ENCODE results near the gene SLC12A4. TPM values are rescaled to one million over a fixed set of nuclear protein-coding genes. Genes with fewer than 3 reads are reported as not detected.

SLC12A4 gene
- total and polyA plus RNA-seq, 8 donors, result 5.7 to 136 (median 20.1) TPM

DNA sequence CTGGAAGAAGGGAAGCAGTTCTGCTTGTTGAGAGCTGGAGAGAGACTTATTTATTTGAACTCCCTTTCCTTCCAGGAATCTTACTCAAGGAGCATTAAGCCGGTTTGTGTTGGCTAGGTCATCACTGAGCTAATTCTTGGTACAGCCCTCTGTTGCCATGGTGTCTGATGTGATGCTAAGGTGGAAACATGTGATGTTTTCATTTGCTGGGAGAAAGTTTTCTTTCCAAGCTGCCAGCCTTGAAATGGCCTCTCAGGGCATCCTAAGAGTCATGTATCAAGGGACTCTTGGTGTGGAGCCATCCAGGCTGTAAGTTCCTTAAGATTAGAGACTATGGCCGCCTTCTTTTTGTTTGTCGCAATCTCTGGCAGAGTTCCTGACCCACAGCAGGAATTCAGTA, 71.2 kb downstream of the SLC12A4 start:
- H3K27ac ChIP-seq, result peak overlapping the region in 3 of 5 donors; percentile 2 to 50 (median 32)
- peaks cover 20 to 68% (median 59%) of the 10 kb centered on the region in 4 donors for H3K4me1 ChIP-seq
- intact Hi-C loops (cut with DNase I; ENCODE audit: low total_unique reads), result no loop called here

DNA sequence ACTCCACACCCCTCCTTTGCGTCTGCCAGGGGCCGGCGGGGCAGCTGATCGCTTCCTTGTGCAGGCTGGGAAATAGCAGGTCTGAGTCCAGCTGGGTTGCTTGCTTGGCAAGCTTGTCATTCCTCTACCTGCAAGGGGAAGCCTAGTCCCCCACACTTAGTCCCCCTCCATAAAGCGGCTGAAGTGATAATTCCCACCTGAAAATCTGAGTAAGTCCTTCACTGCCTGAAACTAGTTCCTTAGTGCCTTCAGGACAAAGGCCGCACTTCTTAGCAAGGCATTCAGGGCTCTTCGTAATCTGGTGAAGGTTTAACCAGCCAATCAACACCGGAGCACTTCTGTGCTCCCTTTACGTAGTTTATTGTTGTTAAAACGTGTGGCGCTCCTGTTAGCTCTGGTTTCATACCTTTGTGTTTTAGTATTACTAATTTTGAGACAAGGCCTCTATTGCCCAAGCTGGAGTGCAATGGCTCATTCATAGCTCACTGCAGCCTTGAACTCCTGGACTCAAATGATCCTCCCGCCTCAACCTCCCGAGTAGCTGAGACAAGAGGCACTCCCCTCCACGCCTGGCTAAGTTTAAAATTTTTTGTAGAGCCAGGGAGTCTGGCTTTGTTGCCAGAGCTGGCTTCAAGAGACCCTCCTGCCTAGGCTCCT, 74.6 kb downstream of the SLC12A4 start:
- Histone ChIP-seq H3K4me3 (peak overlapping the region; percentile 73 to 99 (median 79)), H3K27ac (peak overlapping the region; percentile 94 to 99 (median 95)), H3K27me3 (no peaks in the 10 kb centered on the region), H3K36me3 (no peaks in the 10 kb centered on the region), H3K4me1 (peaks cover 20 to 58% (median 54%) of the 10 kb centered on the region in 4 donors), H3K9me3 (no peaks in the 10 kb centered on the region)
- peak in 1 of 2 donors; percentile 44 for DNase-seq
- 9 to 23% (median 11%) methylated on average over 10 to 14 of the region's 14 CpGs for WGBS, 5 donors
- TF ChIP-seq, protein P1, sequence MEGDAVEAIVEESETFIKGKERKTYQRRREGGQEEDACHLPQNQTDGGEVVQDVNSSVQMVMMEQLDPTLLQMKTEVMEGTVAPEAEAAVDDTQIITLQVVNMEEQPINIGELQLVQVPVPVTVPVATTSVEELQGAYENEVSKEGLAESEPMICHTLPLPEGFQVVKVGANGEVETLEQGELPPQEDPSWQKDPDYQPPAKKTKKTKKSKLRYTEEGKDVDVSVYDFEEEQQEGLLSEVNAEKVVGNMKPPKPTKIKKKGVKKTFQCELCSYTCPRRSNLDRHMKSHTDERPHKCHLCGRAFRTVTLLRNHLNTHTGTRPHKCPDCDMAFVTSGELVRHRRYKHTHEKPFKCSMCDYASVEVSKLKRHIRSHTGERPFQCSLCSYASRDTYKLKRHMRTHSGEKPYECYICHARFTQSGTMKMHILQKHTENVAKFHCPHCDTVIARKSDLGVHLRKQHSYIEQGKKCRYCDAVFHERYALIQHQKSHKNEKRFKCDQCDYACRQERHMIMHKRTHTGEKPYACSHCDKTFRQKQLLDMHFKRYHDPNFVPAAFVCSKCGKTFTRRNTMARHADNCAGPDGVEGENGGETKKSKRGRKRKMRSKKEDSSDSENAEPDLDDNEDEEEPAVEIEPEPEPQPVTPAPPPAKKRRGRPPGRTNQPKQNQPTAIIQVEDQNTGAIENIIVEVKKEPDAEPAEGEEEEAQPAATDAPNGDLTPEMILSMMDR (IDR thresholded peaks at IDR 0.05), result no peak
- no peak for TF ChIP-seq POLR2A (IDR thresholded peaks at IDR 0.05)
- TF ChIP-seq POLR2AphosphoS5 (IDR thresholded peaks at IDR 0.05), result no peak
- no peak for TF ChIP-seq EP300 (IDR thresholded peaks at IDR 0.05)
- intact Hi-C loops (cut with DNase I; ENCODE audit: low total_unique reads), result no loop called here

More for the DNA sequence above, 71.2 kb downstream of the SLC12A4 start:
- H3K27me3 ChIP-seq, result no peaks in the 10 kb centered on the region
- TF ChIP-seq EP300 (IDR thresholded peaks at IDR 0.05) (no peak), POLR2A (IDR thresholded peaks at IDR 0.05) (no peak), POLR2AphosphoS5 (IDR thresholded peaks at IDR 0.05) (no peak)
- TF ChIP-seq, protein P1 (IDR thresholded peaks at IDR 0.05), result no peak
- no peak for DNase-seq
- 13 to 67% (median 56%) methylated on average over 3 of the region's 3 CpGs for WGBS, 5 donors
- H3K4me3 ChIP-seq, result no peak overlapping the region
- H3K36me3 ChIP-seq, result peaks cover 0 to 15% (median 8%) of the 10 kb centered on the region in 4 donors
- H3K9me3 ChIP-seq, result no peaks in the 10 kb centered on the region

Small RNA genes within 50 kb of the gene (small RNA-seq; reads per million reads assigned to genes)
- 0 reads per million in 4 donors for gene RNU6-359P

Other genes starting within 250 kb of the SLC12A4 start
- gene GFOD2, start 249.3 kb downstream of the SLC12A4 start, total RNA-seq, result 10 to 100 TPM in 4 of 5 donors, 1 to 10 TPM in 1; 7.6 to 87.5 (median 13.3) TPM
- 10 to 100 TPM in 1 of 3 donors, 1 to 10 TPM in 2; 8.6 to 13.4 (median 10.0) TPM for gene GFOD2, start 249.3 kb downstream of the SLC12A4 start, polyA plus RNA-seq
- 10 to 100 TPM in 3 of 5 donors, 1 to 10 TPM in 2; 7.8 to 37.3 (median 13.0) TPM for gene RANBP10, start 162.1 kb downstream of the SLC12A4 start, total RNA-seq
- gene RANBP10, start 162.1 kb downstream of the SLC12A4 start, polyA plus RNA-seq, result 1 to 10 TPM; 2.9 to 6.9 (median 4.2) TPM
- gene TSNAXIP1, start 161.7 kb downstream of the SLC12A4 start, total RNA-seq, result 10 to 100 TPM in 1 of 5 donors, 1 to 10 TPM in 2, under 1 TPM in 1, not detected in 1; 0.45 to 25.7 (median 1.7) TPM
- gene TSNAXIP1, start 161.7 kb downstream of the SLC12A4 start, polyA plus RNA-seq, result 1 to 10 TPM in 1 of 3 donors, under 1 TPM in 2; 0.46 to 1.2 (median 1.00) TPM
- 100 to 1,000 TPM in 1 of 5 donors, 10 to 100 TPM in 4; 12.5 to 109 (median 53.9) TPM for gene THAP11, start 126.3 kb downstream of the SLC12A4 start, total RNA-seq
- 10 to 100 TPM; 15.8 to 25.7 (median 18.7) TPM for gene THAP11, start 126.3 kb downstream of the SLC12A4 start, polyA plus RNA-seq
- gene NUTF2, start 121.7 kb downstream of the SLC12A4 start, total RNA-seq, result 10 to 100 TPM in 4 of 5 donors, 1 to 10 TPM in 1; 9.3 to 64.7 (median 25.7) TPM
- gene NUTF2, start 121.7 kb downstream of the SLC12A4 start, polyA plus RNA-seq, result 100 to 1,000 TPM in 2 of 3 donors, 10 to 100 TPM in 1; 92.0 to 125 (median 112) TPM
- gene CENPT, start 120.9 kb downstream of the SLC12A4 start, total RNA-seq, result 10 to 100 TPM; 27.4 to 80.7 (median 71.0) TPM
- gene CENPT, start 120.9 kb downstream of the SLC12A4 start, polyA plus RNA-seq, result 10 to 100 TPM; 36.8 to 64.8 (median 48.3) TPM
- gene EDC4, start 95.6 kb downstream of the SLC12A4 start, total RNA-seq, result 100 to 1,000 TPM in 2 of 5 donors, 10 to 100 TPM in 3; 41.5 to 141 (median 58.5) TPM
- gene EDC4, start 95.6 kb downstream of the SLC12A4 start, polyA plus RNA-seq, result 10 to 100 TPM; 22.0 to 27.6 (median 22.2) TPM
- gene NRN1L, start 83.8 kb downstream of the SLC12A4 start, total RNA-seq, result not detected
- 1 to 10 TPM in 2 of 3 donors, not detected in 1; 2.0 to 2.7 TPM for gene NRN1L, start 83.8 kb downstream of the SLC12A4 start, polyA plus RNA-seq
- gene PSKH1, start 75.4 kb downstream of the SLC12A4 start, total RNA-seq, result 10 to 100 TPM; 17.5 to 93.7 (median 26.1) TPM
- gene PSKH1, start 75.4 kb downstream of the SLC12A4 start, polyA plus RNA-seq, result 10 to 100 TPM; 10.2 to 26.5 (median 13.4) TPM
- 10 to 100 TPM in 1 of 5 donors, 1 to 10 TPM in 2, under 1 TPM in 1, not detected in 1; 0.37 to 11.0 (median 4.0) TPM for gene CTRL, start 36.8 kb downstream of the SLC12A4 start, total RNA-seq
- 1 to 10 TPM in 2 of 3 donors, under 1 TPM in 1; 0.62 to 2.1 (median 1.3) TPM for gene CTRL, start 36.8 kb downstream of the SLC12A4 start, polyA plus RNA-seq
- 10 to 100 TPM; 22.8 to 85.8 (median 52.5) TPM for gene PSMB10, start 31.8 kb downstream of the SLC12A4 start, total RNA-seq
- gene PSMB10, start 31.8 kb downstream of the SLC12A4 start, polyA plus RNA-seq, result 100 to 1,000 TPM; 128 to 205 (median 134) TPM
- gene LCAT, start 24.5 kb downstream of the SLC12A4 start, total RNA-seq, result 10 to 100 TPM; 10.1 to 20.1 (median 12.8) TPM
- gene LCAT, start 24.5 kb downstream of the SLC12A4 start, polyA plus RNA-seq, result 10 to 100 TPM; 18.6 to 20.7 (median 19.2) TPM
- not detected for gene DPEP3, start 11.9 kb upstream of the SLC12A4 start, total RNA-seq
- not detected for gene DPEP3, start 11.9 kb upstream of the SLC12A4 start, polyA plus RNA-seq
- 1 to 10 TPM in 3 of 5 donors, not detected in 2; 2.4 to 5.2 (median 3.1) TPM for gene DPEP2, start 30.8 kb upstream of the SLC12A4 start, total RNA-seq
- under 1 TPM; 0.61 to 0.95 (median 0.75) TPM for gene DPEP2, start 30.8 kb upstream of the SLC12A4 start, polyA plus RNA-seq
- not detected for gene DPEP2NB, start 47.3 kb upstream of the SLC12A4 start, total RNA-seq
- not detected for gene DPEP2NB, start 47.3 kb upstream of the SLC12A4 start, polyA plus RNA-seq
- gene DDX28, start 54.6 kb upstream of the SLC12A4 start, total RNA-seq, result 1 to 10 TPM in 3 of 5 donors, not detected in 2; 4.6 to 8.9 (median 7.3) TPM
- 1 to 10 TPM; 6.3 to 9.7 (median 7.3) TPM for gene DDX28, start 54.6 kb upstream of the SLC12A4 start, polyA plus RNA-seq
- 10 to 100 TPM in 4 of 5 donors, under 1 TPM in 1; 0.45 to 27.5 (median 15.2) TPM for gene DUS2, start 54.6 kb upstream of the SLC12A4 start, total RNA-seq
- gene DUS2, start 54.6 kb upstream of the SLC12A4 start, polyA plus RNA-seq, result 1 to 10 TPM; 4.3 to 9.5 (median 5.0) TPM
- 100 to 1,000 TPM in 2 of 5 donors, 10 to 100 TPM in 3; 20.1 to 385 (median 23.9) TPM for gene NFATC3, start 116.7 kb upstream of the SLC12A4 start, total RNA-seq
- 1 to 10 TPM; 5.5 to 5.8 (median 5.6) TPM for gene NFATC3, start 116.7 kb upstream of the SLC12A4 start, polyA plus RNA-seq

All from stomach (tissue), 9 donors.